K562 (cell line): ENCODE results near the gene SCYL1. TPM values are rescaled to one million over a fixed set of nuclear protein-coding genes. Genes with fewer than 3 reads are reported as not detected.

ENCODE experiments used
- polyA plus RNA-seq, 8 experiments: library from polyadenylated mRNA; depleted of rRNA in 4 of 8; stranded (reverse) in 5 of 8; unstranded in 3 of 8; fragments of >200 nt; fragmentation: Nextera tagmentation in 2 of 8; fragmentation: Illumina TruSeq in 1 of 8; extraction: Ambion mirVana in 2 of 8; extraction: Trizol in 1 of 8; gene quantifications; 2 replicates each; pipeline versions ENCODE4 v1.2.1 to v1.2.3, GENCODE V29; 2011 to 2014; ENCODE audit warnings: inconsistent platforms in 1 of 8, missing spikeins in 1 of 8
- total RNA-seq, 7 experiments: library from RNA; depleted of rRNA in 6 of 7; stranded (reverse); fragments of >200 nt in 6 of 7; fragmentation: Illumina TruSeq in 2 of 7; extraction: Trizol in 2 of 7; gene quantifications; 2 replicates each; pipeline versions ENCODE4 v1.2.1 to v1.2.3, GENCODE V29; 2011 to 2021; ENCODE audit warnings: low replicate concordance in 1 of 7
- TF ChIP-seq, protein P1 (sequence below), 2 experiments: fragments of 450-650 bp; formaldehyde crosslinking in 1 of 2; IDR thresholded peaks; 2 replicates each; pipeline versions ENCODE4 v1.4.0 to v1.6.1; 2014 to 2020; ENCODE audit warnings: mild to moderate bottlenecking in 2 of 2, borderline replicate concordance in 1 of 2, low read depth in 1 of 2

The SCYL1 gene
- total and polyA plus RNA-seq, 9 of the 15 experiments (the other 6 are each of a cell fraction or from before 2014, with no cell fraction given), result 1.9 to 145 (median 57.6) TPM

GRCh38 chr11:65571940-65572339 lies 47.1 kb downstream of the SCYL1 start (continued):
- TF ChIP-seq, protein P1, sequence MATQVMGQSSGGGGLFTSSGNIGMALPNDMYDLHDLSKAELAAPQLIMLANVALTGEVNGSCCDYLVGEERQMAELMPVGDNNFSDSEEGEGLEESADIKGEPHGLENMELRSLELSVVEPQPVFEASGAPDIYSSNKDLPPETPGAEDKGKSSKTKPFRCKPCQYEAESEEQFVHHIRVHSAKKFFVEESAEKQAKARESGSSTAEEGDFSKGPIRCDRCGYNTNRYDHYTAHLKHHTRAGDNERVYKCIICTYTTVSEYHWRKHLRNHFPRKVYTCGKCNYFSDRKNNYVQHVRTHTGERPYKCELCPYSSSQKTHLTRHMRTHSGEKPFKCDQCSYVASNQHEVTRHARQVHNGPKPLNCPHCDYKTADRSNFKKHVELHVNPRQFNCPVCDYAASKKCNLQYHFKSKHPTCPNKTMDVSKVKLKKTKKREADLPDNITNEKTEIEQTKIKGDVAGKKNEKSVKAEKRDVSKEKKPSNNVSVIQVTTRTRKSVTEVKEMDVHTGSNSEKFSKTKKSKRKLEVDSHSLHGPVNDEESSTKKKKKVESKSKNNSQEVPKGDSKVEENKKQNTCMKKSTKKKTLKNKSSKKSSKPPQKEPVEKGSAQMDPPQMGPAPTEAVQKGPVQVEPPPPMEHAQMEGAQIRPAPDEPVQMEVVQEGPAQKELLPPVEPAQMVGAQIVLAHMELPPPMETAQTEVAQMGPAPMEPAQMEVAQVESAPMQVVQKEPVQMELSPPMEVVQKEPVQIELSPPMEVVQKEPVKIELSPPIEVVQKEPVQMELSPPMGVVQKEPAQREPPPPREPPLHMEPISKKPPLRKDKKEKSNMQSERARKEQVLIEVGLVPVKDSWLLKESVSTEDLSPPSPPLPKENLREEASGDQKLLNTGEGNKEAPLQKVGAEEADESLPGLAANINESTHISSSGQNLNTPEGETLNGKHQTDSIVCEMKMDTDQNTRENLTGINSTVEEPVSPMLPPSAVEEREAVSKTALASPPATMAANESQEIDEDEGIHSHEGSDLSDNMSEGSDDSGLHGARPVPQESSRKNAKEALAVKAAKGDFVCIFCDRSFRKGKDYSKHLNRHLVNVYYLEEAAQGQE (IDR thresholded peaks at IDR 0.05; ENCODE audit: borderline replicate concordance), result peak; percentile 85
- TF ChIP-seq, protein P1 (CRISPR knock-in tag; IDR thresholded peaks at IDR 0.05; ENCODE audit: low read depth), result no peak
- TF ChIP-seq, all 486 proteins: peak for 36
